OCI-LY3 (cell line): ENCODE results near the gene GZMA.
"Not testable (repeated sequence)": the region's sequence is repeated elsewhere in the genome, so short reads cannot be mapped to it uniquely, and the experiment has no call there.

Experiments
- H2AFZ ChIP-seq: fragments of 200-600, 300-600 bp; shearing (Covaris generic); 2 replicates; pipeline ENCODE4 v1.6.0; 2014; ENCODE audit warnings: antibody characterized with exemption, low read depth, low read length
- H3K27ac ChIP-seq: fragments of 200-600, 300-600 bp; sonication (generic); 2 replicates; pipeline ENCODE4 v1.5.1; 2014; ENCODE audit warnings: mild to moderate bottlenecking, low read length, moderate library complexity, mixed read lengths
- H3K27me3 ChIP-seq: fragments of 200-600, 300-600 bp; sonication (generic); 2 replicates; pipeline ENCODE4 v1.6.1; 2014; ENCODE audit warnings: low read depth, low read length, mixed read lengths
- H3K36me3 ChIP-seq: fragments of 200-600, 300-600 bp; sonication (generic); replicated peaks from 2 replicates; pipeline ENCODE3; 2014; ENCODE audit warnings: low read depth, low read length, mixed read lengths
- H3K4me1 ChIP-seq: fragments of 300-600, 200-600 bp; sonication (generic); 2 replicates; pipeline ENCODE4 v1.6.1; 2014; ENCODE audit warnings: low read length, mixed read lengths
- H3K4me2 ChIP-seq: fragments of 200-600, 300-600 bp; sonication (generic); 2 replicates; pipeline ENCODE4 v1.6.1; 2014; ENCODE audit warnings: low read length, mixed read lengths
- H3K4me3 ChIP-seq: fragments of 300-600, 200-600 bp; sonication (generic); 2 replicates; pipeline ENCODE4 v1.5.1; 2014; ENCODE audit warnings: antibody characterized with exemption, mild to moderate bottlenecking, low read length, moderate library complexity
- H3K79me2 ChIP-seq: fragments of 300-600, 200-600 bp; shearing (Covaris generic); 2 replicates; pipeline ENCODE4 v1.6.1; 2014; ENCODE audit warnings: mild to moderate bottlenecking, low read length, mixed read lengths
- H3K9ac ChIP-seq: fragments of 300-600, 200-600 bp; shearing (Covaris generic); 2 replicates; pipeline ENCODE4 v1.6.0; 2014; ENCODE audit warnings: mild to moderate bottlenecking, low read length, moderate library complexity
- H3K9me3 ChIP-seq: fragments of 200-600, 300-600 bp; shearing (Covaris generic); 2 replicates; pipeline ENCODE4 v1.6.1; 2014; ENCODE audit warnings: low read length, mixed read lengths; ENCODE audit not compliant: insufficient read depth
- H4K20me1 ChIP-seq: fragments of 200-600, 300-600 bp; sonication (generic); 2 replicates; pipeline ENCODE4 v1.6.1; 2016; ENCODE audit warnings: low read length, mixed read lengths; ENCODE audit not compliant: insufficient read depth
- EZH2phosphoT487 ChIP-seq: fragments of 200-600 bp; shearing (Covaris generic); IDR thresholded peaks from 2 replicates; pipeline ENCODE4 v1.6.1; 2018; ENCODE audit warnings: antibody characterized with exemption, mixed run types, low read depth
- TF ChIP-seq, protein P1 (sequence below): fragments of 200-600, 300-600 bp; sonication (generic); IDR thresholded peaks from 2 replicates; pipeline ENCODE4 v1.5.1; 2014; ENCODE audit warnings: antibody characterized with exemption, low read length, low read depth

GZMA gene

DNA sequence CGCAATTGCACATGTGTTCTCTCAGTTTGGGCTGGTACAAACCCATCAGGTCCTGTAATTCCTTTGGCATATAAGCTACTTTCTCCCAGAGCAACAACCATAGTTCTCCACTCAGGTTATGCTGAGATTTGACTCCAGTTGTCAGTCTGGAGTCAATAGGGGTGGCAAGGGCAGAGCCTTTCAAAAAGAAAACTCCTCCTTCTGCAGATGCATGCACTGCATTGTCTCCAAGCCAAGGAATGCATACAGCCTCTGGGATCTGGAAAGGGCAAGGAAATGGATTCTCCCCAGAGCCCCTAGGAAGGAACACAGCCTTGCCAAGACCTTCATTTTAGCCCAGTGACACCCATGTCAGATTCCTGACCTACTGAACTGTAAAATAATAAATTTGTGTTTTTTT lies 31.0 kb upstream of the GZMA start:
- H3K27me3 ChIP-seq: no peaks in the 10 kb centered on the region
- H4K20me1 ChIP-seq: no peaks in the 10 kb centered on the region
- no peak overlapping the region for H3K9ac ChIP-seq
- H3K4me1 ChIP-seq: no peaks in the 10 kb centered on the region
- no peaks in the 10 kb centered on the region for H3K9me3 ChIP-seq
- H3K36me3 ChIP-seq: no peaks in the 10 kb centered on the region
- no peak overlapping the region for H3K27ac ChIP-seq
- H2AFZ ChIP-seq: no peak overlapping the region
- TF ChIP-seq, protein P1, sequence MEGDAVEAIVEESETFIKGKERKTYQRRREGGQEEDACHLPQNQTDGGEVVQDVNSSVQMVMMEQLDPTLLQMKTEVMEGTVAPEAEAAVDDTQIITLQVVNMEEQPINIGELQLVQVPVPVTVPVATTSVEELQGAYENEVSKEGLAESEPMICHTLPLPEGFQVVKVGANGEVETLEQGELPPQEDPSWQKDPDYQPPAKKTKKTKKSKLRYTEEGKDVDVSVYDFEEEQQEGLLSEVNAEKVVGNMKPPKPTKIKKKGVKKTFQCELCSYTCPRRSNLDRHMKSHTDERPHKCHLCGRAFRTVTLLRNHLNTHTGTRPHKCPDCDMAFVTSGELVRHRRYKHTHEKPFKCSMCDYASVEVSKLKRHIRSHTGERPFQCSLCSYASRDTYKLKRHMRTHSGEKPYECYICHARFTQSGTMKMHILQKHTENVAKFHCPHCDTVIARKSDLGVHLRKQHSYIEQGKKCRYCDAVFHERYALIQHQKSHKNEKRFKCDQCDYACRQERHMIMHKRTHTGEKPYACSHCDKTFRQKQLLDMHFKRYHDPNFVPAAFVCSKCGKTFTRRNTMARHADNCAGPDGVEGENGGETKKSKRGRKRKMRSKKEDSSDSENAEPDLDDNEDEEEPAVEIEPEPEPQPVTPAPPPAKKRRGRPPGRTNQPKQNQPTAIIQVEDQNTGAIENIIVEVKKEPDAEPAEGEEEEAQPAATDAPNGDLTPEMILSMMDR: no peak
- H3K4me2 ChIP-seq: no peak overlapping the region
- H3K4me3 ChIP-seq: no peak overlapping the region
- no peaks in the 10 kb centered on the region for H3K79me2 ChIP-seq

DNA sequence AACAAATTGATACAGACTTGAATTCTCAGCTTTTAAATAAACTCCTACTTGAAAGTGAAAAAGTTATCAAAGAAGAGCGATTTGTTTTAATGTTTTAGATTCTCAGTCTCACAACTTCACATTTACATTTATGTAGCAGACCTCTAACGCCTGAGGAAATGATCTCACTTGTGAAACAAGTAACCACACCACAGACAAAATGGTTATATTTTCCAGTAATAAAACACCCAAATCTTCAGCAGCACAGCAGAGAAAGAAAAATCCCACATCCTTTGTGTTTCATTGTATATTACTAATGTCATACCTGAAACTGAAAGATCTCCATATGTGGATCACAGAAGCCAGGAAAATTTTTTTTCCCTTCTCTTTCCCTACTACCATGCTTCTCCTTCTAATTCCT lies 29.8 kb upstream of the GZMA start:
- Histone ChIP-seq H3K27me3 (no peaks in the 10 kb centered on the region), H3K36me3 (no peaks in the 10 kb centered on the region), H3K9me3 (no peaks in the 10 kb centered on the region), H3K79me2 (no peaks in the 10 kb centered on the region), H2AFZ (no peak overlapping the region), H4K20me1 (no peaks in the 10 kb centered on the region), H3K4me2 (no peak overlapping the region), H3K27ac (no peak overlapping the region), H3K4me3 (no peak overlapping the region), H3K9ac (no peak overlapping the region), H3K4me1 (no peaks in the 10 kb centered on the region)
- TF ChIP-seq, protein P1: no peak

DNA sequence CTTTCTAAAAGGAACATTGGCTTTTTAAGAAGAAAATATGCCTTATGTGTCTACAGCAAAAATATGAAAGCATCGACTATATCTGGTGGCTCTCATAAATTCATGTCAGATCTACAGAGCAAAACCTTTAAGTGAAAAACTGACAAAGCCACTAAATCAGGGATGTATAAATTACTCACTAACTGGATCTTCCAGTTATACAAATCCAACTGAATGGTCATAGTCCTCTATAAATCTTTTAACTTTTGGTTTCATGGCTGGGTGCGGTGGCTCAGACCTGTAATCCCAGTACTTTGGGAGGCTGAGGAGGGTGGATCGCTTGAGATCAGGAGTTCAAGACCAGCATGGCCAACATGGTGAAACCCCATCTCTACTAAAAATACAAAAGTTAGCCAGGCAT lies 29.2 kb upstream of the GZMA start:
- no peak for TF ChIP-seq EZH2phosphoT487
- TF ChIP-seq, protein P1: no peak
- Histone ChIP-seq H3K27me3 (no peaks in the 10 kb centered on the region), H2AFZ (no peak overlapping the region)

DNA sequence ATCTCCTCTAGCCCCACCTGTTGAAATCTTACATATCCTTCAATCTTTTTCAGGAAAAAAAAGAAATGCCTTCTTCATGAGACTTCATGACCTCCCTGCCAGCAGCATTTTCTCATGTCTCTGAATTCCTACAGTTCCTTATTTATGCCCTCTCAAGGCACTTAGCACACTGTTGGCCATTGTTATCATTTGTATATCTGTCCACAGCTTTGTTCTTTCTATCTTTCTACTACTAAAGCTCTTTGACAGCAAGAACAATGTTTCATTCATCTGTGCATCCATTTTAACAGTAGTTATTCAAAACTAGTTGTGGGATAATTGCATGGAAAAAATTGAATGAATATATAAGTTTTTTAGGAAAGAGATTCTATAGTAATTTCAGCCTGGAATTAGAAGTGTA lies 20.9 kb upstream of the GZMA start:
- Histone ChIP-seq H4K20me1 (no peaks in the 10 kb centered on the region), H3K9ac (no peak overlapping the region), H2AFZ (no peak overlapping the region), H3K4me2 (no peak overlapping the region), H3K79me2 (no peaks in the 10 kb centered on the region), H3K4me1 (no peaks in the 10 kb centered on the region), H3K9me3 (no peaks in the 10 kb centered on the region), H3K27ac (no peak overlapping the region), H3K36me3 (no peaks in the 10 kb centered on the region), H3K27me3 (no peaks in the 10 kb centered on the region), H3K4me3 (no peak overlapping the region)
- TF ChIP-seq EZH2phosphoT487: no peak
- TF ChIP-seq, protein P1: no peak

More for the DNA sequence above, 29.2 kb upstream of the GZMA start:
- Histone ChIP-seq H3K9me3 (no peaks in the 10 kb centered on the region), H3K4me2 (no peak overlapping the region), H3K9ac (no peak overlapping the region), H3K4me1 (no peaks in the 10 kb centered on the region), H4K20me1 (no peaks in the 10 kb centered on the region), H3K27ac (no peak overlapping the region), H3K36me3 (no peaks in the 10 kb centered on the region), H3K4me3 (no peak overlapping the region), H3K79me2 (no peaks in the 10 kb centered on the region)

DNA sequence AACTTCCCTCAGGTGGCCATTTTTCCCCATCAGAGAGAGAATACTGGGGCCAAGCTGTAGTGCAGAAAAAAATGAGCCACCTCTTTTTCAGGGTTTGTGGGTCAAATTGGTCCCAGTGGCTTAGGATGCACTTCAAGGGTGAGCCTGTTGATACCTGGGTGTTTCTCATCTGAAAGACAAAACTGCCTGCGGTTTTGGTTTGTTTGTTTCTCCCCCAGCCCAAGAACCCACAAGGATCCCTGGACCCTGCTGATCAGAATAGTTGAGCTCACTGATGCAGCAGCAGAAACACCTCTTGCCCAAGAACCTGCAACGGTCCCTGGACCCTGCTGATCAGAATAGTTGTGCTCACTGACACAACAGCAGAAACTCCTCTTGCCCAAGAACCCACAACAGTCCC lies 13.1 kb upstream of the GZMA start:
- H3K4me2 ChIP-seq, H3K79me2 ChIP-seq, H3K9me3 ChIP-seq, H2AFZ ChIP-seq, H3K9ac ChIP-seq, H3K27me3 ChIP-seq, H4K20me1 ChIP-seq, H3K4me1 ChIP-seq, H3K4me3 ChIP-seq, H3K36me3 ChIP-seq, H3K27ac ChIP-seq: not testable (repeated sequence)

DNA sequence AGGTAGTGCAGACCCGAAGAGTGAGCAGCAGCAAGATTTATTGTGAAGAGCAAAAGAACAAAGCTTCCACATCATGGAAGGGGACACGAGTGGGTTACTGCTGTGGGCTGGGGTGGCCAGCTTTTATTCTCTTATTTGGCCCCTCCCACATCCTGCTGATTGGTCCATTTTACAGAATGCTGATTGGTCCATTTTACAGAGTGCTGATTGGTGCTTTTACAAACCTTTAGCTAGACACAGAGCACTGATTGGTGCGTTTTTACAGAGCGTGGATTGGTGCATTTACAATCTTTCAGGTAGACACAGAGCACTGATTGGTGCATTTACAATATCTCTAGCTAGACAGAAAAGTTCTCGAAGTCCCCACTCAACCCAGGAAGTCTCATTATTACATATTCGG lies 11.4 kb upstream of the GZMA start:
- H3K4me2 ChIP-seq, H3K9me3 ChIP-seq, H4K20me1 ChIP-seq, H3K27me3 ChIP-seq, H3K36me3 ChIP-seq, H2AFZ ChIP-seq, H3K4me1 ChIP-seq, H3K79me2 ChIP-seq, H3K27ac ChIP-seq, H3K4me3 ChIP-seq, H3K9ac ChIP-seq: not testable (repeated sequence)
